HepG2 (cell line): ENCODE data around the gene MYPN.

Experiments used
- EHMT2 ChIP-seq: fragments of 200-600 bp; sonication (generic); IDR thresholded peaks from 2 replicates; pipeline ENCODE4 v1.7.0; 2017; ENCODE audit warnings: antibody characterized with exemption, low read depth, low read length, borderline replicate concordance
- EZH2 ChIP-seq: conservative IDR thresholded peaks from 2 replicates; pipeline ENCODE4 v1.6.1; 2012; ENCODE audit warnings: mild to moderate bottlenecking, low read depth, low read length, moderate library complexity
- MED1 ChIP-seq: sonication (generic); formaldehyde crosslinking; IDR thresholded peaks from 2 replicates; pipeline ENCODE4 v1.4.0; 2020; ENCODE audit warnings: missing genetic modification reagents
- MYNN ChIP-seq: sonication (generic); formaldehyde crosslinking; IDR thresholded peaks from 2 replicates; pipeline ENCODE4 v1.4.0; 2020; ENCODE audit warnings: mild to moderate bottlenecking, low read depth, missing genetic modification reagents
- TAF1 ChIP-seq: sonication (generic); formaldehyde crosslinking; IDR thresholded peaks from 2 replicates; pipeline ENCODE4 v1.4.0; 2020; ENCODE audit warnings: missing genetic modification reagents
- ZNF12 ChIP-seq: sonication (generic); formaldehyde crosslinking; IDR thresholded peaks from 2 replicates; pipeline ENCODE4 v1.5.0; 2020; ENCODE audit warnings: missing genetic modification reagents
- ZNF670 ChIP-seq: sonication (generic); formaldehyde crosslinking; IDR thresholded peaks from 2 replicates; pipeline ENCODE4 v1.8.0; 2022; ENCODE audit warnings: mild to moderate bottlenecking, missing genetic modification reagents, borderline replicate concordance
- ZNF788 ChIP-seq: sonication (generic); formaldehyde crosslinking; IDR thresholded peaks from 2 replicates; pipeline ENCODE4 v1.5.0; 2020; ENCODE audit warnings: mild to moderate bottlenecking, missing genetic modification reagents, borderline replicate concordance
- TF ChIP-seq, protein P1 (sequence below): sonication (generic); formaldehyde crosslinking; IDR thresholded peaks from 2 replicates; pipeline ENCODE4 v1.5.0; 2020; ENCODE audit warnings: mild to moderate bottlenecking, missing genetic modification reagents, moderate library complexity
- TF ChIP-seq, protein P2 (sequence below): sonication (generic); formaldehyde crosslinking; IDR thresholded peaks from 2 replicates; pipeline ENCODE4 v1.8.1; 2023; ENCODE audit warnings: mild to moderate bottlenecking, missing genetic modification reagents
- TF ChIP-seq, protein P3 (sequence below): sonication (generic); formaldehyde crosslinking; IDR thresholded peaks from 2 replicates; pipeline ENCODE4 v1.4.0; 2020; ENCODE audit warnings: missing genetic modification reagents

DNA sequence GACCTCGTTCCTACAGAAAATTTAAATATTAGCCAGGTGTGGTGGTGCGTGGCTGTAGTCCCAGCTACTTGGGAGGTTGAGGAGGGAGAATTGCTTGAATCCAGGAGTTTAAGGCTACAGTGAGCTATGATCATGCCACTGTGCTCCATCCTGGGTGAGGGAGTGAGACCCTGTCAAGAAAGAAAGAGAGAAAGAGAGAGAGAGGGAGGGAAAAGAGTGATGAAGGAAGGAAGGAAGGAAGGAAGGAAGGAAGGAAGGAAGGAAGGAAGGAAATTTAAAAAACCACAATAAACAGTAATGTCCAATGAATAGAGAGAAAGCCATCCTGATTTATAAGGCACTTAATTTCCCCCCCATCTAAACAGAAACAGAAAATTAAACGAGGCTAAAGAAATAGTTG lies 9.4 kb downstream of the MYPN start:
- TF ChIP-seq ZNF788 (no peak), ZNF12 (CRISPR knock-in tag) (no peak), MYNN (CRISPR knock-in tag) (no peak), MED1 (CRISPR knock-in tag) (no peak), EZH2 (no peak), TAF1 (no peak), ZNF670 (CRISPR knock-in tag) (no peak), EHMT2 (no peak)
- TF ChIP-seq, protein P1, sequence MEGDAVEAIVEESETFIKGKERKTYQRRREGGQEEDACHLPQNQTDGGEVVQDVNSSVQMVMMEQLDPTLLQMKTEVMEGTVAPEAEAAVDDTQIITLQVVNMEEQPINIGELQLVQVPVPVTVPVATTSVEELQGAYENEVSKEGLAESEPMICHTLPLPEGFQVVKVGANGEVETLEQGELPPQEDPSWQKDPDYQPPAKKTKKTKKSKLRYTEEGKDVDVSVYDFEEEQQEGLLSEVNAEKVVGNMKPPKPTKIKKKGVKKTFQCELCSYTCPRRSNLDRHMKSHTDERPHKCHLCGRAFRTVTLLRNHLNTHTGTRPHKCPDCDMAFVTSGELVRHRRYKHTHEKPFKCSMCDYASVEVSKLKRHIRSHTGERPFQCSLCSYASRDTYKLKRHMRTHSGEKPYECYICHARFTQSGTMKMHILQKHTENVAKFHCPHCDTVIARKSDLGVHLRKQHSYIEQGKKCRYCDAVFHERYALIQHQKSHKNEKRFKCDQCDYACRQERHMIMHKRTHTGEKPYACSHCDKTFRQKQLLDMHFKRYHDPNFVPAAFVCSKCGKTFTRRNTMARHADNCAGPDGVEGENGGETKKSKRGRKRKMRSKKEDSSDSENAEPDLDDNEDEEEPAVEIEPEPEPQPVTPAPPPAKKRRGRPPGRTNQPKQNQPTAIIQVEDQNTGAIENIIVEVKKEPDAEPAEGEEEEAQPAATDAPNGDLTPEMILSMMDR (CRISPR knock-in tag) = no peak
- TF ChIP-seq, protein P2, sequence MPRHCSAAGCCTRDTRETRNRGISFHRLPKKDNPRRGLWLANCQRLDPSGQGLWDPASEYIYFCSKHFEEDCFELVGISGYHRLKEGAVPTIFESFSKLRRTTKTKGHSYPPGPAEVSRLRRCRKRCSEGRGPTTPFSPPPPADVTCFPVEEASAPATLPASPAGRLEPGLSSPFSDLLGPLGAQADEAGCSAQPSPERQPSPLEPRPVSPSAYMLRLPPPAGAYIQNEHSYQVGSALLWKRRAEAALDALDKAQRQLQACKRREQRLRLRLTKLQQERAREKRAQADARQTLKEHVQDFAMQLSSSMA (CRISPR knock-in tag) = no peak
- TF ChIP-seq, protein P3, sequence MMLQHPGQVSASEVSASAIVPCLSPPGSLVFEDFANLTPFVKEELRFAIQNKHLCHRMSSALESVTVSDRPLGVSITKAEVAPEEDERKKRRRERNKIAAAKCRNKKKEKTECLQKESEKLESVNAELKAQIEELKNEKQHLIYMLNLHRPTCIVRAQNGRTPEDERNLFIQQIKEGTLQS (CRISPR knock-in tag) = no peak
